NCI-H128 (cell line): ENCODE data around the gene KCNK1.
"Not testable (repeated sequence)": the region's sequence is repeated elsewhere in the genome, so short reads cannot be mapped to it uniquely, and the experiment has no call there.

ENCODE experiments used
- DNase-seq: peaks from one replicate; lab custom pipeline; 2025; ENCODE audit not compliant: unreplicated experiment; lab: John Stamatoyannopoulos, UW

The KCNK1 gene

GRCh38 chr1:233607252-233608119 is 6.4 kb upstream of the KCNK1 start:
- DNase-seq, result no peak

GRCh38 chr1:233608988-233609387 is 4.9 kb upstream of the KCNK1 start:
- DNase-seq, result no peak

DNA sequence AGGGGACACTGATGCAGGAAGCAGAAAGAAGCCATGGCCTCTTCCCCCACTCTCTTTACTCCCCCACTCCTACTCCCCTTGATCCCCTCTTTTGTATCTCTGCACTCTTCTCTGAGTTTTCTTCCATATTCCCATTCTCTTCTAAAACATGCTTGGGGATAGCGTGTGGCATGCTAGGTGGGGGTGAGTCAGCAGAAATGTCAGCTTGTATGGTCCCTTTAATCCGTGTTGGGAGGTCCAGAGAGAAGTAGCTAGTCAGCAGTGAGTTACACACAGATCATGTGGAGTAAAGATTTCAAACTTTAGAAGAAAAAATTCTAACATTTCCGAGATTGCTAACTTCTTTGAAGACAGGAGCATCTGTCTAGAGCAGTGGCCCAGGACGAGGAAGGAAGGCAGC is 4.0 kb upstream of the KCNK1 start:
- DNase-seq, result no peak

DNA sequence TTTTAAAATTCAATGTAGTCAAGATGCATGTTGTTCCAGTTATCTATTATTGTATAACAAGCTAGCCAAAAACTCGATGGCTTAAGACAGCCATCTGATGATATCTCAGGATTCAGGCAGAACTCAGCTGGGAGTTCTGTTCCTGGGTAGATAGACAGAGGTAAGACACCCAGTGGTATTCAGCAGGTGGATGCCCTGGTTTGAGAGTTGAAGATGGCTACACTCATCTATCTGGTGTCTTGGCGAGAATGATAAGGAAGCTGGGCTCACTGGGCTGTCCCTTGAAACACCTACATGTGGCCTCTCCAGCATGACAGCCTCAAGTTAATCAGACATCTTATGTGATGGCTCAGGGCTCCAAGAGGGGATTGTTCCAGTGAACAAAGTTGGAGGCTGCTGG is 3.3 kb upstream of the KCNK1 start:
- DNase-seq, result no peak

DNA sequence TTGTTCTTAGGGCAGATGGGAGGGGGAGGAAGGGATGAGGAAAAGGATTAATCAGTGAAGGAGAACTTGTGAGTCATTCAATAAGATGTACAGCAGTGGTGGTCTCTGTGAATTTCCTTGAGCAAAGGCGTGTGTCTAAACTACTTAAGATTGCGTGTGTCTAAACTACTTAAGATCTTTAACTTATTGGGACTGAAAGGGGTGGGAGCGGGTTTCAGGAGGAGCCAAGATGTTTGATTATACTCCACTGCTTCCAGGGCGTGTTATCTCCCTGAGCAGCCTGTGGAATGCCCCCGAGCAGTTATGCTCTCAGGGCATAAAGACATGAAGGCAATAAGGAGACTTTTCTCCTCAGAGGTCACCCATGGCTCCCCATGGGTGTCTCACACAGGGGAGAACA is 2.5 kb upstream of the KCNK1 start:
- DNase-seq, result not testable (repeated sequence)

GRCh38 chr1:233614173-233614742 is 352 bp downstream of the KCNK1 start:
- DNase-seq, result no peak

DNA sequence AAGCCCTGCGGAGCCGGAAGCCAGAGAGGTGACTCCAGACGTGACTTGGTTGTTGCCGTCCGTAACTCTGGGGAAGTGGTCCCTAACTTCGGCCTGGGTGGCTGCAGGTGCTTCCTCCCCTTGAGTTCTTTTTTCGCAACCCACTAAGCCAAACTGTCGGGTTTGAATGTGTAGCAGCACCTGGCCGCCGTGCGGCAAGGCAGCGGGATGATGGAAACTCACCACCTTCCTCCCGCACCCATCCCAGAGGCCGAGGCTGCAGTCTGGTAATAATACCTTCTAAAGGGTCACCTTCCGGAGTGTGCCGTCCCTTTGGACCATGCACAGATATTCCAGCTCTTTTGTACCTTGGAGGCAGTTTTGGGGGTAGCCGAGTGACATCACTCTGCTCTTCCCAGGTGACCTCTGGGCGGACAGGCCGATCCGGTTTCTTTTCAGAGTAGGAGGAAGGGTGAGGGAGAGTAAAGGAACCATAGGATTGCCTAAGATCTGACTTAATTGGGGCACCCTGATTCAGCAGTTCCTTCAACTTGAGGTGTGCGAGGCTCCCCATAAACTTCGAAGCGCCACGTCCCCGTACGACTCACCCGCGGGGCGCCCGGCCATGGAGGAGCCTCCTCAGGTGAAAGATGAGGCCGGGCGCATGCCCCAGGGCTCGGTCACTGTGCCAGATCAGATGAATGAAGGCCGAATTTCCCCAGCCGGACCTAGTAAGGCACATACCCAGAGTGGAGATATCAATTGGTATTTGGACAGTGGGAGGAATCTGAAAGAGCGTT is 1.0 kb downstream of the KCNK1 start:
- no peak for DNase-seq

- DNase-seq, result no peak
These were observed 1.7 kb downstream of the KCNK1 start for GRCh38 chr1:233615571-233615970.

DNA sequence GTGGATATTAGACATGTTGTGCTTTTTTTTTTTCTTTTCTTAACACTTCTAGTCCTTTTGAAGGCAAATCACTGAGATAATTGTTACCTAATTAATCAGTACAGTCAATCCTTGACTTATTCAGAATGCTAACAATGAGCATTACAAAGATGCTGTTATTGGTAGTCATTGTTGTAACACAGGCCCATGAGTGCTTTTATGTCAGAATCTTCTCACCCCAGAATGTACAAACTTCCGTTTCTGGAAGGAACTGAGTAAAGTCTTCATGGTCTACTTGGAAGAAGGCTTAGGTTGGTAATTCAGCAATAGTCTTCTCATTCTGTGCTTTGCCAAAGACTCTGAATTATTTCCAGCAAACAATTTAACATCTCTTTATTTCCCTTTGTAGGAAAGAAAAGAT is 3.1 kb downstream of the KCNK1 start:
- DNase-seq, result no peak

- not testable (repeated sequence) for DNase-seq
These were observed 5.5 kb downstream of the KCNK1 start for GRCh38 chr1:233619414-233619813.

DNA sequence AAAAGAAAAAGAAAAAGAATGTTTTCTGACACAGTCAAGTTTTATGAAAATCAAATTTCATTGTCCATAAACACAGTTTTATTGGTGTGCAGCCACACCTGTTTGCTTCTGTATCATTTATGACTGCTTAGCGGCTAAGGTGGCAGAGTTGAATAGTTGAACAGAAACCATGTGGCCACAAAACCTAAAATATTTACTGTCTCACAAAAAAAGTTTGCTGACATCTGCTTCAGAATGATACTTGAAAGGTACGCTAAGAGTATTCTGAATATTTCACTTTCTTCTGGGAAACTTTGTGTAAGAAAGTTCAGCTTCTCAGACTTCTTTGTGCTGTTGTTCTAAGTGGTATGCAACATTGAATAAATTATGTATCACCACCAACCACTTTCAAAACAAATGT is 6.2 kb downstream of the KCNK1 start:
- no peak for DNase-seq

- no peak for DNase-seq
These were observed 8.0 kb downstream of the KCNK1 start for GRCh38 chr1:233621923-233622322.

DNA sequence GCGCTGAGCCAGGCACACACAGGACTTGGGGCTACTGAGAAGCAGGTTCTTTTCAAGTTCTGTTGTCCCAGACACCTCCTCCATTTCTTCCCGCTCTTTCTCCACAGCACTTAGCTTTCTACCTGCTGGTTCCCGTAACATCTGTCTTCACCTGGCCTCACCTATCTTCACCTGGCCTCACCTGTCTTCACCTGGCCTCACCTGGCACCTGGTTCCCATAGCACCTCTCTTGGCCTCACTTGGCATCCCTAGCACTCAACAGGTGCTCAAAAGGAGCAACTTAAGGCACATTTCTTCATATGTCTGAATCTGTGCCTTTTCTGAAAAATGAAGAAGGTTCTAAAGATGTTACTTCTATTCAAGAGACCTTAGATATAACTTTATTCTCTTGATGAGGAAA is 10.4 kb downstream of the KCNK1 start:
- no peak for DNase-seq

DNA sequence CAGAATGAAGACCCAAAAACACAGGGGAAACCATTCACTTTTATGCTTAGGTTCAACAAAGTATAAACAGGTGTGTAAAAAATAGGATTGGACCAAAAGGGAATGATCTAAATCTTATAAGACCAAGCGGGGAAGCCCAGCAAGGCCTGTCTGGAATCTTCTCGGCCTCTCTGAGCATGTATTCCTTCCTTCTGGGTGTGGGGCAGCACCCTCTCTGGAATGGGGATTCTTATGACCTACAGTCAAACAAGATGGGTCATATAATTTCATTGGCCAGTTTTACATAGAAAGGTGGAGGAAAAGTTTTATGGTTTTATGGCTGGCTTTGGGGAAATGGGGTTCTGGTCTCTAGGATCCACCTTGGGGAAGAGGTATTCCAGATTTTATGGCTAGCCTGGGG is 11.2 kb downstream of the KCNK1 start:
- no peak for DNase-seq

- DNase-seq, result no peak
These were observed 11.6 kb downstream of the KCNK1 start for GRCh38 chr1:233625510-233625981.

DNA sequence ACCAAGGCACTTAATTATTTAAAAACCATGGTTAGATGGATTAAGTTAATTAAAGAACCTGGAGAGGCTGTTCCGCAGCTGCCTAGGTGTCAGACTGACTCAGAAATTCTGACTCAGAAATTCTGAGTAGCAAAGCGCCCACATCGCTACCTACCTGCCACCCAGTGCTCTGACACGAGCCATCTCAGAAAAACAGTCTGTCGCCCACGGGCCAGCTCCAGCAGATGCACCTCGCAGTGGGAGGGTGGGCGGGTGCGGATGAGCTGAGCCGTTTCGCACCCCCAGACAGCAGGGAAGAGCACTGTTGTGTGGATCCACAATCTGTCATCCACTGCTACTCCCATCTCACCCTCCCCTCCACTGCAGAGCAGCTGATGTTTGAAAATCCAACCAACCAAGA is 13.5 kb downstream of the KCNK1 start:
- DNase-seq, result no peak

DNA sequence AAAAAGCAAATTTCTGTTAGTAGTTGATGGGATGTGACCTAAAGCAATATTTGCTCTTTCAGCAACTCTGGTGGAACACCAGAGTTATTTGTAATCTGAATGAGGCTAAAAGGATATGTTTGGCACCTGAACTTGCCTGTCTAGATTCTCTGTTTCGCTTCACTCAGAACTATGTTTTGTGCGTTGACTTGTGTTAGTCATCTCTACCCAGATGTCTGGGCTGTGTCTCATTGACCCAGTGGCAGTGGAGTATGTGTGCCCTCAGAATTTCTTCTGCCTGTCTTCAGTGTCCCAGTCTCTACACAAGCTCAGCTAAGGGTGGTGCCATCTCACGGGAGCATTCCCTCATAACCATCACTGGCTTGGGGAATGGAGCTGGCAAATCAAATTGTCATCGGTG is 13.9 kb downstream of the KCNK1 start:
- DNase-seq, result no peak

DNA sequence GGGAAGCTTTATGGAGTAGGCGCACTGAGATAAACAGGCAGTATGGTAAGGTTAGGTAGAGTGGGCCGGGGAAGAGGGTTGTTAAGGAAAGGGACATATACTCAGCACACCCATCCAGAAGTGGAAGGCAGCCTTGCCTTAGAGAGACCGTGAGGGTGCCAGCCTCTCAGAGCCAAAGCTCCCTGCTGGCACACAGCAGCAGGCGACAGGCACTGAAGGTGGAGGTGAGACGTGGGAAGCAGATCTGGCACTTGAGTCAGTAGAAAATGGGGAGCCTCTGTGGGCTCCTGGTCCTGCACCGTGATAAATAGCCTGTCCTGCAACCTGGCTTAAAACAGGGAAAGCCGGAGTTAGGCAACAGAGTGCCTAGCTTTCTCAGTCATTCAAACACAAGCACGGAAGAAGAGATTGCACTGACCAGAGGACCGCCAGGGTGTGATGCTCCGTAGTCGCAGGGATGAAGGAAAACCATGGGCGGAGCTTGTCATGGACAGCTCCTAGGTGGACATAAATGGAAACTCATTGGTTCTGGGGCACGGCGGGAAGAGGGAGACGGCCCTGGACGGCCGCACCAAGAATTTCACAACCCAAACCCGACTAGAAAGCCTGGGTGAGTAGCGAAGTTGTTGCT is 15.5 kb downstream of the KCNK1 start:
- DNase-seq, result no peak

GRCh38 chr1:233631810-233632405 is 18.0 kb downstream of the KCNK1 start:
- DNase-seq, result no peak

- no peak for DNase-seq
These were observed 18.5 kb downstream of the KCNK1 start for GRCh38 chr1:233632436-233632835.
